NK-92 (cell line): Measurements from ENCODE around the gene MCCD1.

Experiments
- DNase-seq: peaks from one replicate; lab custom pipeline; 2025; ENCODE audit not compliant: unreplicated experiment; lab: John Stamatoyannopoulos, UW

The MCCD1 gene

DNA sequence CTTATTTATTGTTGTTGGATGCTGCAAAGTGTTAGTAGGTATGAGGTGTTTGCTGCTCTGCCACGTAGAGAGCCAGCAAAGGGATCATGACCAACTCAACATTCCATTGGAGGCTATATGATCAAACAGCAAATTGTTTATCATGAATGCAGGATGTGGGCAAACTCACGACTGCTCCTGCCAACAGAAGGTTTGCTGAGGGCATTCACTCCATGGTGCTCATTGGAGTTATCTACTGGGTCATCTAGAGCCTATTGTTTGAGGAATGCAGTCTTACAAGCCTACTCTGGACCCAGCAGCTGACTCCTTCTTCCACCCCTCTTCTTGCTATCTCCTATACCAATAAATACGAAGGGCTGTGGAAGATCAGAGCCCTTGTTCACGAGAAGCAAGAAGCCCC is 18.8 kb upstream of the MCCD1 start:
- DNase-seq: no peak

DNA sequence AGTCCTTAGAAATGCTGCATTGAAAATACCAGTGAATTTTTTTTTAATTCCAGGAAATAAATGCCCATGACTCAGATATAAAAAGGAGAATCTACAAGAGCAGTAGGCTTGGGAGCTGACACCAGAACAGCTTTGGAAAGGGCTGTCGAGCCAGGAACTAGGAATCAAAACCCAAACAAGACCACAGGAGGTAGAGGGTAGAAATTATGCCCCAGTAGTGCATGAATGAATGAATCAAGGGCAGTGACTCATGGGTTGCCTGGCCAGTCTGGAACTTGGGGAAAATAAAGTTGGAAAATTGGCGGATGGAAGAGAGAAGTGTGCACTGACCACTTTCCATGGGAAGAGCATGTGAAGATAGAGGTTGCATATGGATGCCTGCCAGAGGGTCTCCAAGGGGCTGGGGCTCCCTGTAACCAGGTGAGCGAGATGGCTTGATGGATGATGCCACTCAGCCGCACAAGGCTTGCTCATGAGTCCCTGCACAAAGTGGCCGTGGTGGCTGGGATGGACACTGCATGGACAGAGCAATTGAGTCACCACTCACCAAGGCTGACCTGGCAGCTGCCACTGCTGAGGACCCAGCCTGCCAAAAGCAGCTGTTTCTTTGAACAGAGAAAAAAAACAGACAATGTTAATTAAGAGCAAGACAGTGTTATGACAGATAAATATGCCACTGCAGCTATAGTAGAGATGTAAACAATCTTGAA is 15.2 kb upstream of the MCCD1 start:
- DNase-seq: no peak

DNA sequence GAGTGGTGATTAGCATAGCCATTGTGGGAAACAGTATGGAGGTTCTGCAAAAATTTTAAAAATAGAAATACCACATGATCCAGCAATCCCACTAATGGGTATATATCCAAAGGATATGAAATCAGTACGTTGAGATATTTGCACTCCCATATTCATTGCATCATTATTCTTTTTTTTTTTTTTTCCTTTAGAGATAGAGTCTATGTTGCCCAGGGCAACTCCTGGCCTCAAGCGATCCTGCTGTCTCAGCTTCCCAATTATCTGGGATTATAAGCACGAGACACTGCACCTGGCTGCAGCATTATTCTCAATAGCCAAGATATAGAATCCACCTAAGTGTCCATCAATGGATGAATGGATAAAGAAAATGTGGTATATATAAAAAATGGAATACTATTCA is 6.9 kb upstream of the MCCD1 start:
- no peak for DNase-seq

- DNase-seq: no peak
Observed at GRCh38 chr6:31525553-31525931, 3.2 kb upstream of the MCCD1 start.

DNA sequence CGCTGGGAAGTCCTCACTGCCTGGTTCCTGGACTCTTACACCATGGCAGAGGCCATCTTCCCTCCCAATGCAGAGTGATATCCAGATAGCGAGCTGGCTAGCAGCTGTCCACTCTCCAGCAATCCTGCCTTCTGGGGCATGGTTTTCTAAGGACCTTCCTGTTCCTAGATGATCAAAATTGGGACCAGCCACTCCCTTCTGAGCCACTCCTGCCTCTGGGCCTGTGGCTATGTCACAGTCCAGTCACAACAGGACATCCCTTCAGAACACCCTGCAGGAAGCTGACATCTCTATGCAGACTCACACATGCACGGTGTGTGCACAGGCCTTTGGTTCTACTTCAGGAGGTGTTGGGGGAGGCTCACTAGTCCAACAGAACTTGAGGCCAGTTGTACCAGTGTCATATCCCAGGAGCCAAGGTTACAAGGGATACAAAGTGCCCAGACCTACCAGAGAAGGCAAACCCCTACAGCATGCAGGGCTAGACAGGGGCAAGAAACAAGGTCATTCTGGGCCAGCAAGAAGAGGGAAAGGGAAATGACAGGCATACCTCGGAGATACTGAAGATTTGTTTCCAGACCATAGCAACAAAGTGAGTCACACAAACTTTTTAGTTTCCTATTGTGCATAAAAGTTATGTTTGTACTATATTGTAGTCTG is 2.7 kb upstream of the MCCD1 start:
- DNase-seq: no peak

- no peak for DNase-seq
Observed at GRCh38 chr6:31528307-31528777, 420 bp upstream of the MCCD1 start.

DNA sequence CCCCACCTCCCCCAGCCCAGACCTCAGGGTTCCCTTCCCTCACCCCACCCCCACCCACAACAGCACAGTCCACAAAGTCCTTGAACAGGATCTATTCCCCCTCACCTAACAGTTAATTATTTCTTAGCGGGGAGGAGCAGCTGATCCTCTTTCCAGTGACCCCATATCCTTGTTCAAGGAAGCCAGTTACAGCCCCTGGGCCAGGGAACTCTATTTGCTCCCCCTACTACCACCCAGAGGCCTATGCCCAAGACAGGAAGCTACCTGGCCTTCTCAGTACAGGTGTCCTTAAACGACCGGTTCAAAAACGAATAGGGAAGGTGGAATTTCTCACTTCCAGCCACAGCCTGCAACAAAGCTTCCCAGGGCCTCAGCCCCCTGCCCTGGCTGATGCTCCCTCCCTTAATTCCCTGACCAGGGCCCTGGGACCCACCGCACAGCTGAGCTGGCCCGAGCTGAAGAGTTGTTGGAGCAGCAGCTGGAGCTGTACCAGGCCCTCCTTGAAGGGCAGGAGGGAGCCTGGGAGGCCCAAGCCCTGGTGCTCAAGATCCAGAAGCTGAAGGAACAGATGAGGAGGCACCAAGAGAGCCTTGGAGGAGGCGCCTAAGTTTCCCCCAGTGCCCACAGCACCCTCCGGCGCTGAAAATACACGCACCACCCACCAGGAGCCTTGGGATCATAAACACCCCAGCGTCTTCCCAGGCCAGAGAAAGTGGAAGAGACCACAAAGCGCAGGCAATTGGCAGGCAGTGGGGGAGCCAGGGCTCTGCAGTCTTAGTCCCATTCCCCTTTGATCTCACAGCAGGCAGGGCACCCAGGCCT is 778 bp downstream of the MCCD1 start:
- no peak for DNase-seq

DNA sequence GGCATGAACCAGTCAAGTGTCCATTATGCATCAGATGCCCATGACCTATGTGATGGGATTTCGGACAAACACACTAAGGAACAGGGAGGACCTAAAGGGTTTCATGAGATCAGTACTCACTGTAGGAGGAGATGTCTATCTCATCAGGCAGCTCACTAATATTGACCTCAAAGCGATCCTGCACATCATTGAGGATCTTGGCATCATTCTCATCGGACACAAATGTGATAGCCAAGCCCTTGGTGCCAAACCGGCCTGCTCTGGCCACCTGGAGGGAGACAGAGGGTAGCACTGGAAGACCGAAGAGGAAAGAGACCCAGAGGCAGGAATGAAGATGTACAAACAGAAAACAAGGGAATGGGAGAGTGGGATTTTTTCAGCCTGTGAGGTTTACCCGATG is 1.9 kb downstream of the MCCD1 start:
- DNase-seq: no peak

DNA sequence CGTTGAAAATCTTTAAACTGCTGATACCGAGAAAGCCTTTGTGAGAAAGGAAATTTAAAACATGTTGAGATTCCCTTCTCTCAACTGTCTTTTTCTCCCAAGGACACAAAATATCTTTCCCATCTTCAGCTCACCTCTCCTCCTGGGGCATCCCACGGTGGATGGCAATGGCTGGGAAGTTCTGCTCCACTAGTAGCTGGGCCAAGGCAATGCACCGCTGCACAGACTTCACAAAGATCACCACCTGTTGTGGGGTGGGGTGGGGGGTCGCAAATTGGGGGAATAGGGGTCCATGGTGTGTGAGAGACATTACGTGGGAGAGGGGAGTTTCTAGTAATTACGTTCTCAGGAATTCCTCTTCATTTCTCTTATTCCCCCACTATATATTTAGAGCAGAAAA is 2.4 kb downstream of the MCCD1 start:
- no peak for DNase-seq

DNA sequence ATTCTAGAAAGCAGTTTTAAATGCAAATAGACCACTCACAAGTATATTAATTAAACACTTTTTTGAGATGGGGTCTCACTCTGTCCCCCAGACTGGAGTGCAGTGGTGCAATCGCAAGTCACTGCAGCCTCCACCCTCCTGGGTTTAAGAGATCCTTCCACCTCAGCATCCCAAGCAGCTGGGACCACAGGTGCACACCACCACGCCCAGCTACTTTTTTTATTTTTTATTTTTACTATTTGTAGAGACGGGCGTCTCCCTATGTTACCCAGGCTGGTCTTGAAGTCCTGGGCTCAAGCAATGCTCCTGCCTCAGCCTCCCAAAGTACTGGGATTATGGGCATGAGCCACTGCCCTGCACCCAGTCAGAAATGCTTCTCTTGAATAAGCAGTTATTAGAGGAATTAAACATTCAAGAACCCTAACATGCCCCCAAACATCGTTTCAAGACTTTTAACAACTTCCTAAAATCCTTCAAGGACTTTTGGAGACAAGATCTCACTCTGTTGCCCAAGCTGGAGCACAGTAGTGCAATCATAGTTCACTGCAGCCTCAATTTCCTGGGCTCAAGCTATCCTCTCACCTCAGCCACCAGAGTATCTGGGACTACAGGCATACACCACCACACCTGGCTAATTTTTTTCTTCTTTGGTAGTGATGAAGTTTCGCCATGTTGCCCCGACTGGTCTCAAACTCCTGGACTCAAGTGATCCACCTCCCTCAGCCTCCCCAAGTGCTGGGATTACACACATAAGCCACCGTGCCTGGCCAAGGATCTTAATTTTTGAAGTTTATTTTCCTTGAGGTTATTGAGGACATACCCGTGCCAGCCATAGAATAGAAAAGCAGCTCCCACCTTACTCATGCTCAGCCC is 3.2 kb downstream of the MCCD1 start:
- no peak for DNase-seq

DNA sequence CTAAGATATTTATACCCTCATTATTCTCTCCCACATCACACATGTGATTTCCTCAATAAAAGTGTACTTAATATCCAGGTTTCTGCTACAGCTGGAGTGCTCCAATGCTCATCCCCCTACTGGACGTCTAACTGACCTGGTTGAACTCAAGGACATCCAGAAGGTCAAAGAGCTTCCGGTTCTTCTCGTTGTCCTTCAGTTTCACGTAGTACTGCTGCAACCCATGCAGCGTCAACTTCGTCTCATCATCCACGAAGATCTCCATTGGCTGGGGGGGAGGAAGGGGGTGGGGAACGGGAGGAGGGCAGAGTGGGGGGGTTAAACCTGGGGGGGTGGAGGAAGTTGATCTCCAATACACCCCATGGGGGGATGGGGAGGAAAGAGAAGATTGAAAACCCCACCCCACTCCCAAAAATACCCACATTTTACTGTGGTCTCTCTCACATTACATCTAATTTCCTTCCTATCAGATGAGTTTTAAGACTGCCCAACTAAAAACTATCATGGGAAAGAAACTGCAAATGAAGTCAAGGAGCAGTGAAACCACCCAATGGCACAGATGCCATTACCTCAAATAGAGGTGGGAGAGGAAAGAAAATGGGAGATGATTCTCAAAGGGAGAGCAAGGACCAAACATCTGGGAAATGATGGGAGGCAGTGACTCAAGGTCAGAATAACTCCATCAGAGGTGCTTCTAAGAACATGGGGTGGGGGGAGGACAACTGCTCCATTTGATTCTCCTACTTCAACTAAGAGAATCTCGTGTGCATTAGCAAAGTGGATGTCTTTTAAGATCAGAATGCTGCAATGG is 4.1 kb downstream of the MCCD1 start:
- DNase-seq: no peak

DNA sequence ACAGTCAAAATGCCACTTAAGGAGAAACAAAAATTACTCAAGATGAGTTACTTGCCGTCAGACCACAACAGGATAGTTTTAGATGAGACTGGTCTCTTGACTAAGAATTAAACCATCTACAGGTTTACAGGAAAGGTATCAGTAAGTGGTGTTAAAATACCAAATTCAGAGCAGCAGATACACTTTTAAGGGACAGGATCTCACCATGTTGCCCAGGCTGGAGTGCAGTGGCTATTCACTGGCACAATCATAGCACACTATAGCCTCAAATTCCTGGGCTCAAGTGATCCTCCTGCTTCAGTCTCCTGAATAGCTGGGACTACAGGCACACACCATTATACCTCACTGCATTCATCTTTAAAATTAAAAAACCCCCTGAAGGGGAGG is 4.7 kb downstream of the MCCD1 start:
- no peak for DNase-seq

- DNase-seq: no peak
Observed at GRCh38 chr6:31534011-31534410, 5.2 kb downstream of the MCCD1 start.

DNA sequence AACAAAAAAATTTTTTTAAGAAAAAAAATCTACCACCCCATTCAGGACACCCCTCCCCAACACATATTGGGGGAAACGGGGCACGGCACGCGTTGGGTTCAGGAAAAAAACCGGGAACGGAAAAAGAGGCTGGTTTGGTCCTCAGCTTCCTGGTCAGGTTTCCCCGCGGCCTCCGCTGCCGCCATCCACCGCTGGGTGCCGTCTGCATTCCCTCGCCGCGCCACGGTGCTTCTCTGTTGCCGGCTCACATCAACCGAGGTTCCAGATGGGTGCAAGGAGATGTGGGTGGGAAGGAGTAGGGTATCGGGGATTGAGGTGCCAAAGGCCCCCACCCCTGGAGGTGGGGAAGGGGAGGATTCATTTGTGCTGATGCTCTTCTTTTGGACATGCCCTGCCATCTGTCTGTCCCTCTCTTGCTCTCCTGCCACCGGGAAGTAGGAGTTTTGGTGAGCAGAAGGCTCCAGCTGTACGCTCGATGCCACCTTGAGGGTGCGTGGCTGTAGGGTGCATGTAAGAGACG is 5.8 kb downstream of the MCCD1 start:
- DNase-seq: no peak

- DNase-seq: no peak
Observed at GRCh38 chr6:31535538-31536324, 7.0 kb downstream of the MCCD1 start.

- DNase-seq: no peak
Observed at GRCh38 chr6:31538805-31539400, 10.1 kb downstream of the MCCD1 start.

DNA sequence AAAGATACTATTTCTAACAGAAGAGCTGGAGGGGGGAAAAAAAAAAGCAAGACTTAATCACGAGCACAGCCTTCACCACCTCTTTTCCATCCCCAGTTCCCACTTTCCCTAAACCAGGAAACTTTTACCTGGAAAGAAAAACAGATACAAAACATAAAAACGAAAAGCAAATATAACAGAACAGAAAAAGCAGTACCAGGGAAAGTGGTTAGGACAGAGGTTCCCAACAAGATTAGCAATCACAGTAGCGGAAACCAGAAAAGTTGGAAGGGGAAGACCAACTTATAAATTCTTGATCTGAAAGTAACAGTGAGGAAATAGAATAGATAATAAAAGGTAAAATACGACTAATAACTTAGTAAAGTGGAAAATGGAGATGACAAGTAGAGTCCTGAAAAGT is 11.9 kb downstream of the MCCD1 start:
- DNase-seq: no peak

DNA sequence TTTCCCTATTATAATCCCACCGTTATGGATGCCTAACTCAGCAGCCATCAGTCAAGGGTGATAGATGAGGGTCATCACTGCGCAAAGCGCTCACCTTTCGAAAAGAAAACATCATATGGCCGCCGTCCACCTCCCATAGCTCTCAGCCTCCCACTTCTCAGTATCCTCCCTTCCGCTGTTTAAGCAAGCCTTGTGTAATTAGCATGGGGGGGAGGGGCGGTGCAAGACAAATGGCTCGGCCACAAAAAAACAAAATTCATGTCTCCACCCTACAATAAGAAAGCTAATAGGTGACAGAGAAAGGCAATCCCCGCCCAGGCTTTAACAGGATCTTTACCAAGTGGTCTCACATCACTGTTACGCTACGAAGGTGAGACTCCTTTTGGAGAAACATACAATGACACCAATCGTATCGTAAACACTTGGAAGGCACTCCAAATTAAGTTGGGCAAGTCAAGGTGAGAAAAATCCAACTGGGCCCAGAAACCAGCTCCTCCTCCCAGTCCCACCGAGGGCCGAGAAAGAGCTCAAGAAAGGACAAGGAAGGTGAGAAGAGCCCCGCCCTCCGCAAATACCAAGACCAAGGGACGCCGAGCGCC is 12.4 kb downstream of the MCCD1 start:
- DNase-seq: no peak
